ENCODE results near the gene ABHD6.
"Not testable (repeated sequence)": the region's sequence is repeated elsewhere in the genome, so short reads cannot be mapped to it uniquely, and the experiment has no call there.

DNA sequence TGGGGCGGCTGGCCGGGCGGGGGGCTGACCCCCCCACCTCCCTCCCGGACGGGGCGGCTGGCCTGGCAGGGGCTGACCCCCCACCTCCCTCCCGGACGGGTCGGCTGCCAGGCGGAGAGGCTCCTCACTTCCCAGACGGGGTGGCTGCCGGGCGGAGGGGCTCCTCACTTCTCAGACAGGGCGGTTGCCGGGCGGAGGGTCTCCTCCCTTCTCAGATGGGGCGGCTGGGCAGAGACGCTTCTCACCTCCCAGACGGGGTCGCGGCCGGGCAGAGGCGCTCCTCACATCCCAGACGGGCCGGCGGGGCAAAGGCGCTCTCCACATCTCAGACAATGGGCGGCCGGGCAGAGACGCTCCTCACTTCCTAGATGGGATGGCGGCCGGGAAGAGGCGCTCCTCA is 52.9 kb downstream of the ABHD6 start:
- TF ChIP-seq, protein P1, sequence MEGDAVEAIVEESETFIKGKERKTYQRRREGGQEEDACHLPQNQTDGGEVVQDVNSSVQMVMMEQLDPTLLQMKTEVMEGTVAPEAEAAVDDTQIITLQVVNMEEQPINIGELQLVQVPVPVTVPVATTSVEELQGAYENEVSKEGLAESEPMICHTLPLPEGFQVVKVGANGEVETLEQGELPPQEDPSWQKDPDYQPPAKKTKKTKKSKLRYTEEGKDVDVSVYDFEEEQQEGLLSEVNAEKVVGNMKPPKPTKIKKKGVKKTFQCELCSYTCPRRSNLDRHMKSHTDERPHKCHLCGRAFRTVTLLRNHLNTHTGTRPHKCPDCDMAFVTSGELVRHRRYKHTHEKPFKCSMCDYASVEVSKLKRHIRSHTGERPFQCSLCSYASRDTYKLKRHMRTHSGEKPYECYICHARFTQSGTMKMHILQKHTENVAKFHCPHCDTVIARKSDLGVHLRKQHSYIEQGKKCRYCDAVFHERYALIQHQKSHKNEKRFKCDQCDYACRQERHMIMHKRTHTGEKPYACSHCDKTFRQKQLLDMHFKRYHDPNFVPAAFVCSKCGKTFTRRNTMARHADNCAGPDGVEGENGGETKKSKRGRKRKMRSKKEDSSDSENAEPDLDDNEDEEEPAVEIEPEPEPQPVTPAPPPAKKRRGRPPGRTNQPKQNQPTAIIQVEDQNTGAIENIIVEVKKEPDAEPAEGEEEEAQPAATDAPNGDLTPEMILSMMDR (IDR thresholded peaks at IDR 0.05; ENCODE audit: insufficient read depth, low read length) = not testable (repeated sequence)
- TF ChIP-seq POLR2AphosphoS5 (IDR thresholded peaks at IDR 0.05; ENCODE audit: low read depth) = not testable (repeated sequence)
